IPS-NIHi7 (cell line): ENCODE results near the gene CLK2.
"Not testable (repeated sequence)": the region's sequence is repeated elsewhere in the genome, so short reads cannot be mapped to it uniquely, and the experiment has no call there.

Experiments
- DNase-seq: peaks from one replicate; pipeline ENCODE4 v3.0.0; 2012; ENCODE audit warnings: mixed read lengths; ENCODE audit errors: extremely low spot score

CLK2 gene

GRCh38 chr1:155266553-155266952 is 6.8 kb downstream of the CLK2 start:
- no peak for DNase-seq

GRCh38 chr1:155263067-155263466 is 10.2 kb downstream of the CLK2 start:
- DNase-seq: no peak

- peak; percentile 97 for DNase-seq
Observed at GRCh38 chr1:155261852-155262673, 11.2 kb downstream of the CLK2 start, which contains the start of gene SCAMP3. TSS of gene SCAMP3 (minus strand) at chr1:155262360. CDS start at chr1:155262151, 209 bp downstream.

- DNase-seq: no peak
Observed at GRCh38 chr1:155261493-155261851, 11.8 kb downstream of the CLK2 start.

GRCh38 chr1:155260276-155260675 is 13.0 kb downstream of the CLK2 start:
- no peak for DNase-seq

- DNase-seq: no peak
Observed at GRCh38 chr1:155256058-155256852, 17.0 kb downstream of the CLK2 start.

- DNase-seq: peak; percentile 94
Observed at GRCh38 chr1:155255243-155256007, 17.9 kb downstream of the CLK2 start, which contains the start of gene ENTREP3. TSS of gene ENTREP3 (minus strand) at chr1:155255483. CDS start at chr1:155254877, 606 bp downstream.

GRCh38 chr1:155254714-155255242 is 18.5 kb downstream of the CLK2 start:
- DNase-seq: no peak

GRCh38 chr1:155254228-155254713 is 19.0 kb downstream of the CLK2 start:
- DNase-seq: no peak

- DNase-seq: no peak
Observed at GRCh38 chr1:155253797-155254196, 19.5 kb downstream of the CLK2 start.

- no peak for DNase-seq
Observed at GRCh38 chr1:155253208-155253607, 20.1 kb downstream of the CLK2 start.

- no peak for DNase-seq
Observed at GRCh38 chr1:155251566-155251965, 21.7 kb downstream of the CLK2 start.

- peak; percentile 97 for DNase-seq
Observed at GRCh38 chr1:155250633-155251449, 22.5 kb downstream of the CLK2 start.

- DNase-seq: peak; percentile 15
Observed at GRCh38 chr1:155250246-155250632, 23.1 kb downstream of the CLK2 start.

- DNase-seq: no peak
Observed at GRCh38 chr1:155247667-155248553, 25.4 kb downstream of the CLK2 start.

- not testable (repeated sequence) for DNase-seq
Observed at GRCh38 chr1:155246796-155247195, 26.5 kb downstream of the CLK2 start.

- DNase-seq: no peak
Observed at GRCh38 chr1:155245163-155245524, 28.2 kb downstream of the CLK2 start.

GRCh38 chr1:155244368-155245162 is 28.7 kb downstream of the CLK2 start:
- DNase-seq: peak; percentile 94

- DNase-seq: no peak
Observed at GRCh38 chr1:155242805-155243358, 30.4 kb downstream of the CLK2 start.
